Activated CD4-positive, alpha-beta T cell treated with anti-CD3 and anti-CD28 coated beads for 4 hours (primary cell): ENCODE results near the gene KRTAP10-3.
A peak's percentile ranks its signal among the peaks of the same experiment; 100 is the strongest.

Experiments
- DNase-seq, 2 donors: peaks; one replicate each; pipeline ENCODE4 v3.0.0-alpha.2; 2020

KRTAP10-3 gene

GRCh38 chr21:44514746-44515358, 43.7 kb downstream of the KRTAP10-3 start:
- DNase-seq, result no peak

- DNase-seq, result no peak
Measured at GRCh38 chr21:44514218-44514520, 44.4 kb downstream of the KRTAP10-3 start.

DNA sequence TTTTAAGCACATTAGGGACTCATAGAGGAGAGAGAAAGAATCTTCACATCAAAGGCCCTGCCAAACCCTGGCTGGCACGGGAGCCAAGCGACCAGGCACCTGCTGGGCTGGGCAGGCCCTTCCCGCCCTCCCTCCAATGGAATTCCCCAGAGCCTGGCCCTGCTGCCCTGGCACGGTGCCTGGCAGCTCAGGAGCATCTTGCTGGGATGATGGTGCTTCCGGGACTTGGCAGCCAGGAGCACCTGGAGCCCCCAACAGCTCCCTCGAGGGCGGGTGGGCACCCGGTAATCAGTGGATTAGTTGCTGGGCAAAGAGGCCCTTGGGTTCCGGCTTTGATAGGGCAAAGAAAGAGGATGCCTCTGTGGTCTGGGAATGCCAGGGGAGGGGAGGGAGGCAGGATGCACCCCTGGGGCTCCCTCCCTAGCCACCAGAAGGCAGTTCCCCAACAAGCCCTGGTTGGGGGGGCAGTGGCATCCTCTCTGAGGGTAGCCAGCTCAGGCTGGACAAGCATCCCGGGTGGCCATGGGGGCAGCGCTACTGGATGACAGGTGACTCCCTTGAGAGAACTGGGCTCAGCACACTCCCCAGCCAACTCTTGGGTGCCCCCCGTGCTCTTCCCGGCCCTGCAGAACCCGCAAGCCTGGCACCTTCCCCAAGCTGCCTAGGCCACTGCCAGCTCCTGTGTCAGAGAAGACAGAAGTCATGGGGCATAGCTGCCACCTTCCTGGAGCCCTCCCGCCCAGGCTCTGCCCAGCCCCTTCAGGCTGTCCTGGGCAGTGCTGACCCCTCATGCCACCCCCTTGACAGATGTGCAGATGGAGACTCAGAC, 45.0 kb downstream of the KRTAP10-3 start:
- no peak for DNase-seq

DNA sequence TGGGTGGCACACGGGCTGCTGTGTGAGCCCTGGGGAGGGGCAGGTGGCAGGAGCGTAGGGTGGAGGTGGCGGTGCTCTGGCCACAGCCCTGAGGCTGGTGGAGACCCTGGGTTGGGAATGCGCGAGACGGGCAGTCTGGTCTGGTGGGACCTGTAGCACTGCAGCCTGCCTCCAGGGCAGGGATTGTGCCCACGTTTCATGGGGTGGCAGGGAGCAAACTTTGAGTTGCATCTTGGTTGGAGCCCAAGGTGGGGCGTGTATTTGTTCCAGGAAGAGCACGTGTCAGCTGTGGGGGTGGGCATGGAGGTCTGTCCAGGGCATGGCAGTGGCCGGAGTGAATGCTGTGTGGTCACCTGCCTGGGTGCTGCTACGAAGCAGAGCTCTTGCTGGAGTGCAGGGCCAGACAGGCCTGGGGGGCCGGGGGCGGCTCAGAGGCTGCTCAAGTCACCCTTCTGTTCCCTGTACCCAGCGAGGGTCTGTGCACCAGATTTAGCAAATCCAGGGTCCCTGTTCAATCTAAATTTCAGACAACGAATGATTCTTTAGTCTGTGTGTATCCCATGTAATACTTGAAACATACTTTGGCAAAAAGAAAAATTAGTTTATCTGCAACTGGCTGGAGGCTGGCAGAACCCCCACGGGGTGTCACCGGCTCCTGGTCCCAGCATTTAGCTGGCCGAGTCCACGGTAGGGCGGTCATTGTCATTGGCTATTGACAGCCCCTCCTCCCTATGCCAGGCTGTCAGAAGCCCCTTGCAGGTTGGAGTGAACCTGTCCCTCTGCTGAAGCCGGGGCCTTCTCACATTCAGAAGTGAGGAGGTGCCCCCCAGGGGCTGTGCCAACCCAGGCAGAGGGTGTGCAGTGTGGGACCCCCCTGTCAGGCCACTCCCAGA, 45.9 kb downstream of the KRTAP10-3 start:
- no peak for DNase-seq

DNA sequence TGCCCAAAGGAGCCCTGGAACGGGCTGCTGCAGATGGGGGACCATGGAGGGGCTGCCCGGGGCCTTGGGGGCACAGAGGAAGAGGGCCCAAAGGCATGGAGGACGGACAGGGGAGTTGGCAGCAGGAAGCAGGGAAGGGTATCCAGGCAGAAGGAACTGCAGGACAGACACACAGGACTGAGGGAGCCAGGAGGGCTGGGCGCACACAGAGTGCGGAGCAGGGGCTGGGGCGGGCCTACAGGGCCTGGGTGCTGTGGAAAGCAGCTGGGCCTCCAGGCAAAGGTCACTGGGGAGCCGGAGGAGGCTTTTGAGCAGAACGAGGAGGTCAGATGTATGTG, 46.7 kb downstream of the KRTAP10-3 start:
- no peak for DNase-seq

DNA sequence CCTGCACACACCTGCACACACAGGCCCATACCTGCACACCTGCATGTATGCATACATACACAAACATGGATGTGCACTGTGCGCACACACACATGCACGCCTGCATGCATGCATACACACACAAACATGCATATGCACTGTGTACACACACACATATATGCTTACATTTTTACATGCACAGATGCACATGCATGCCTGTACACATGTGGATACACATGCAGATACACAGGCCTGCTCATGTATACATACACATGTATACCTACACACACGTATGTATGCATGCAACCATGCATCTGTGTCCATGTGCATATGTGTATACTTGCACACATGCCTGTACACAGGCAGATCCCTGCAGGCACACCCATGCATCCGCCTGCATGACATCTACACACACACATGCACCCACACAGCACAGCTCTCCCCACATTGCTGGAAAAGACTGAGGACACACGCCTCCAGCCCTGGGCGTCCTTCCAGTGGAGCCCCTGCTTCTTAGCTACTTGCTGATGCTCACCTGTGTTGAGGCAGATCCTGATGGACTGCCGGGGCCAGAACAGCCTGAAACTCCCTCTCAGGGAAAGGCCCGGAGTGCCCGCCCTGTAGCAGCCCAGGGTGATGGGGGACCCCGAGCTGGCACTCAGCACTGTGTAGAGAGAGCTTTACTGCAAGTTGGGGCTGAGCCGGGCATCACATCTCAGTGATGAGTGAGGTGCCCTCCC, 47.2 kb downstream of the KRTAP10-3 start:
- DNase-seq, result no peak

GRCh38 chr21:44510508-44511218, 47.9 kb downstream of the KRTAP10-3 start:
- peak; percentile 77 to 78 for DNase-seq

GRCh38 chr21:44510109-44510507, 48.5 kb downstream of the KRTAP10-3 start:
- no peak for DNase-seq

DNA sequence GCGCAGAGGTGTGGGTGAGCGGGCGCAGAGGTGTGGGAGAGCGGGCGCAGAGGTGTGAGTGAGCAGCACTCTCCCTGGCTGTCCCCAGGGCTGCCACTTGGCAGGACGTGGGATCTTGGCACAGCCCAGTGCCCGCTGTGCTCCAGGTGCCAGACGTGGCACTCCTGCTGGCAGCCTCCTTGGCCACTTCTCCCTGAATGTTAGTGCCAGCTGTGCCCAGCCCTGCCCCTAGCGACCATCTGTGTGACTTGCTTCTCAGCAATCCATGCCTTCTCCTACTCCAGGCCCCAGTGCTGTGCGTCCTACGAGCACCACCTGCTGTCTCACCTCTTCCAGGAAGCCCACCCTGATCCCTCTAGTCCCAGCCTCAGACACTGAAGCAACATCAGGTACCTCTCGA, 49.1 kb downstream of the KRTAP10-3 start:
- DNase-seq, result no peak

GRCh38 chr21:44508711-44509445, 49.7 kb downstream of the KRTAP10-3 start:
- DNase-seq, result no peak

GRCh38 chr21:44508426-44508710, 50.2 kb downstream of the KRTAP10-3 start:
- DNase-seq, result no peak
